RWPE1 (cell line): Measurements from ENCODE around the gene WWOX.

Source experiments
- CTCF ChIA-PET: fragments of 350-600 bp; sonication (Branson Sonifier 250); formaldehyde crosslinking; extraction: SDS; loops from one replicate; lab custom pipeline; 2021; lab: Yijun Ruan, JAX
- POLR2A ChIA-PET: fragments of 400-600 bp; formaldehyde crosslinking; extraction: SDS; loops from one replicate; lab custom pipeline; 2020; ENCODE audit warnings: antibody characterized with exemption; ENCODE audit not compliant: low non-redundant PET; lab: Yijun Ruan, JAX
- DNase-seq: peaks from one replicate; pipeline ENCODE4 v3.0.0; 2012; ENCODE audit warnings: low spot score
- H3K27ac ChIP-seq: fragments of 450-650 bp; 2 replicates; pipeline ENCODE4 v1.5.1; 2017
- TF ChIP-seq, protein P1 (sequence below): fragments of 450-650 bp; conservative IDR thresholded peaks from 2 replicates; pipeline ENCODE4 v1.5.1; 2017; ENCODE audit warnings: low read depth, mild to moderate bottlenecking

The WWOX gene

DNA sequence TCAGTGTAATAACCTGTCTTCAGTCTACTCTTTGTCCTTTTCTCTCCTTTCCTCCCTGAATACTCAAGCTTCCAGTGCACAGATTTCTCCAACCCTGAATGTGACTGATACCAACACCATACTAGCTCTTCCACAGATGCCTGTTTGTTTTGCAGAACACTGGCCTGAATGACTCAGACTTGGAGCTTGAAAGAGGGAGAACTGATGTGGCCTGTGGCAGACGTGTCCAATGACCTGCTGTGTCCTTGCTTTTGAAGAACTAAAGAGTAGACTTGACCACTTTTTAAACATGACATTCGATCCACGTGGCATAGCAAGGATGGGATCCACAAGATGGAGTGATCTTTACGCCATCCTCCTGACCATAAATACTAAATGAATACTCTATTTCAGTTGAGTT lies 361.0 kb downstream of the WWOX start:
- POLR2A ChIA-PET, result no interaction called here
- H3K27ac ChIP-seq, result no peak overlapping the region

DNA sequence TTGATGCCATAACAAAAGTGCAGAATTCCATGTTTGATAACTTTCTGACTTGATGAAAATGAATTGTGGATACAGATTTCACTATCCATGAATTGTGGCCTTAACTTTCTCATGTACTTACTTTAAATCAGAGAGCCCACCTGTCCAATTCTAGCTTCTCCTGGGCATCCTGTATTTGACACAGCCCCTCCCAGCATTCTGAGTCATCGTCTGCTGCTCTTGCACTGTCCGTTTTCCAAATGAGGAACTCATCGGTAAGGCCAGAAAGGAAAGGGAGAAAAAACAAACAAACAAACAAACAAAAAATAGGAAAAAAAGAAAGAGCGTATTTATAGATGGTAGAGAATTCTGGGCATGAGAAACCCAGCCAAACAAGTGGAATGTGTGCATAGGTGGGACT lies 361.6 kb downstream of the WWOX start:
- TF ChIP-seq, protein P1, sequence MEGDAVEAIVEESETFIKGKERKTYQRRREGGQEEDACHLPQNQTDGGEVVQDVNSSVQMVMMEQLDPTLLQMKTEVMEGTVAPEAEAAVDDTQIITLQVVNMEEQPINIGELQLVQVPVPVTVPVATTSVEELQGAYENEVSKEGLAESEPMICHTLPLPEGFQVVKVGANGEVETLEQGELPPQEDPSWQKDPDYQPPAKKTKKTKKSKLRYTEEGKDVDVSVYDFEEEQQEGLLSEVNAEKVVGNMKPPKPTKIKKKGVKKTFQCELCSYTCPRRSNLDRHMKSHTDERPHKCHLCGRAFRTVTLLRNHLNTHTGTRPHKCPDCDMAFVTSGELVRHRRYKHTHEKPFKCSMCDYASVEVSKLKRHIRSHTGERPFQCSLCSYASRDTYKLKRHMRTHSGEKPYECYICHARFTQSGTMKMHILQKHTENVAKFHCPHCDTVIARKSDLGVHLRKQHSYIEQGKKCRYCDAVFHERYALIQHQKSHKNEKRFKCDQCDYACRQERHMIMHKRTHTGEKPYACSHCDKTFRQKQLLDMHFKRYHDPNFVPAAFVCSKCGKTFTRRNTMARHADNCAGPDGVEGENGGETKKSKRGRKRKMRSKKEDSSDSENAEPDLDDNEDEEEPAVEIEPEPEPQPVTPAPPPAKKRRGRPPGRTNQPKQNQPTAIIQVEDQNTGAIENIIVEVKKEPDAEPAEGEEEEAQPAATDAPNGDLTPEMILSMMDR, result no peak
- ChIA-PET CTCF (interaction anchor here (0.6 kb wide), 1 partner anchor 24 kb away, joined by 3 read pairs; no protein-coding TSS in a partner anchor), POLR2A (no interaction called here)
- H3K27ac ChIP-seq, result no peak overlapping the region
- DNase-seq, result no peak

More for the DNA sequence above, 361.0 kb downstream of the WWOX start:
- DNase-seq, result no peak
- CTCF ChIA-PET, result no interaction called here
- TF ChIP-seq, protein P1, result no peak

DNA sequence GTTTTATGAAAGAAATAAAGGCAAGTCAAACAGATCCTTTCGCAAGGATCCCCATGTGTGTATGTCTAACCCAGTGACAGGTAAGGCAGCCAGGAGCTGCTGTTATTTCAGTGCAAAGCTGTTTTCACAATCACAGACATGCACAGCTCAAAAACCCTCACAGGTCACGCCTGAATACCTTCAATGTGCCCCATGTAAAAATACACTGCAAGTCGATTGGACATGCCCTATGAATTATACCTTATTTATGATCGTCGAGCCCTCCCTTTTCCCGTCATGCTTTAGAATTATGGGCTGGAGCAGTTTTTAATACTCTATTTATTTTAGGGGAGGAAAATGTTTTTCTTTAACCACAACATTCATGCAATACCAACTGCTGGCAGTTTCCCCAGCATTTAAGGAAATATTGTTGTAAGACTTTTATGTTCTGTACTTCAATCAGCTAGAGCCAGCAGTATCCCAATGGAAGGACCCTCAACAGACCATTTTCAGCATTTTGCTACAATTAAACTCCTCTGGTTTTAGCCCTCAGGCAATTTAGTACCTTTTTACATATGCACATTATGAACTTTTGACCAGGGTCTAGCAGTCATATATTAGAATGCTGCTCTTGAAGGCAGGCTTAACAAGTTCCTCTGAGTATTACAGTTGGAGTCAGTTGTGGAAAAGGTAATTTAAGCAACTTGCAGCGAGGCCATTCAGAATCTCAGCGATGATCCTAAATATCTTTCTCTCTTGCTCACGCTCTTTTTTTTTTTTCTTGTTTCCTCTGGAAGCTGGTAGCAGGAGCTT lies 362.2 kb downstream of the WWOX start:
- ChIA-PET CTCF (interaction anchor here (0.6 kb wide), 2 partner anchors 8 to 25 kb away, joined by 3 to 6 read pairs; no protein-coding TSS in a partner anchor), POLR2A (no interaction called here)
- TF ChIP-seq, protein P1, result no peak
- H3K27ac ChIP-seq, result no peak overlapping the region
- no peak for DNase-seq

DNA sequence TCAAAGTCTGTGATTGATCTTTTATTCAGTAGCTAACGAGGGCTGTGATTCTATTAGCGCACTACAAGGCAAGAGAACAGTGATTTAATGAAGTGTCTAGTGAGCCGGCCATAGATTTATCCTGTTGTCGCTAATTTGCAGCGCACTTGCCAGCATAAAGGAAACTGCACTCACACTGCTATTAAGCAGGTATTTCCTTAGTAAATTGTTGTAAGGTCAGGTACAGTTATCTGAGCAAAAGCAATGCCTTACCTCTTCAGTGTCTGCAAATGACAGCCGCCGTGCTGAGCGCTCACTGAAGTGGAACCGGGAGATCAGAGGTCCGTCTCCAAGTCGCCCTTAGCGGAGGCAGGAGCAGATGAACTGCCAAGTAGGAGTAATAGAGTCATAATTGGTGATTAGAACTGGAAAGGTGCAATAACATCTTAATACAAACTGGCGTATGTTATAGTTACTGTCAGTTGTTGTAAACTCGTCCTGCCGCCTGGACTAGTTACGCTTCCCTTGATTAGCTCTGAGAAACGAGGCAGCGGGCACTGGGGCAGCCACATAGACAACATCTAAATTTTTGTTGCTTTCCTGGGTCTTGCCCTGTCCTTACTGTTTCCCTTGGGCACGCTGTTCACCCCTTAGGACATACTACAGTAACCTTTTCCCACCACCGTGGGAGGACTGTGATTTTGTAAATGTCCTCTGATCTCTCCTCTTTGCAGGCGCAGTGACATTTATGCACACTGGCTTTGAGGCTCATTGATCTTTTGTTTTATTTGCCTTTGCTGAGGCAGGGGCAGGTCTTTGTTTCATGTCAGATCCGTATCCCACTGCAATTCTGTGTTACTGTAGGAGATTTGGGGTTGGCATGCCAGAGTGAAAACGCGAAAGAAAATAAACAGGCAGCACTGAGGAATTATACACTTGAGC lies 363.1 kb downstream of the WWOX start:
- ChIA-PET CTCF (interaction anchor here (0.6 kb wide), 1 partner anchor 9 kb away, joined by 6 read pairs; no protein-coding TSS in a partner anchor), POLR2A (no interaction called here)
- TF ChIP-seq, protein P1, result no peak
- DNase-seq, result no peak
- H3K27ac ChIP-seq, result no peak overlapping the region

DNA sequence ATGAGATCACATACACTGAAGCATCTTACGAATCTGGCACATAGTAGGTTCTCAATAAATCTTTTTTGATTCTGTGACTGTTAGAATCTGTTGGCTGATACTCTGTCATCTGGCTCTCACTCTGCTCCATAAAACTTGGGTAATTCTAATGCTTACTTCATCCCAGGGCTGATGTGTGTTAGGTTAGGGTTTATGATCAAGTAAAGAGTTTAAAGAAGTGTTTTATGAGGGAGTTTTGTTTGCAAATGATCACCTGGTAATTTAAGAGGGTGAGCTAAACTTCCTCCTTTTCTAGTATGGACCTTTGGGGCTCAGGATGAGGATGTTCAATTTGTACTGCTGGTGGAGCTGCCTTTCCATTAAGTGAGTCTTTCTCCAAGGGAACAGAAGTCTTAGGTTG lies 364.1 kb downstream of the WWOX start:
- POLR2A ChIA-PET, result no interaction called here
- DNase-seq, result no peak
- CTCF ChIA-PET, result no interaction called here
- TF ChIP-seq, protein P1, result no peak
- no peak overlapping the region for H3K27ac ChIP-seq

DNA sequence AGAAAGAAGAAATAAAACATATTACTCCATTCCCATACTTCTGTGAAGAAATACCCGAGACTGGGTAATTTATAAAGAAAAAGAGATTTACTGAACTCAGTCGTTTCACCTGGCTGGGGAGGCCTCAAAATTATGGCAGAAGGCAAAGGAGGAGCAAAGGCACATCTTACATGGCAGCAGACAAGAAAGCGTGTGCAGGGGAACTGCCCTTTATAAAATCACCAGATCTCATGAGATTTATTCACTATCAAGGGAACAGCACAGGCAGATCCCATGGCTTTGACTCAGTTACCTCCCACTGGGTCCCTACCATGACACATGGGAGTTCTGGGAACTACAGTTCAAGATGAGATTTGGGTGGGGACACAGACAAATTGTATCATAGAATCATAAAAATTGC lies 365.4 kb downstream of the WWOX start:
- ChIA-PET CTCF (no interaction called here), POLR2A (no interaction called here)
- DNase-seq, result no peak
- H3K27ac ChIP-seq, result no peak overlapping the region
- TF ChIP-seq, protein P1, result no peak
